Left colon (tissue), 2 donors: ENCODE measurements around the gene TNIK. TPM values are rescaled to one million over a fixed set of nuclear protein-coding genes. Genes with fewer than 3 reads are reported as not detected.

Experiments used
- ATAC-seq: fragments of 200-7000 bp; cut with Tn5 transposase; one replicate; pipeline ENCODE4 v1.9.1; 2020; ENCODE audit warnings: mild to moderate bottlenecking, moderate library complexity
- DNase-seq, 2 donors: peaks; one replicate each; pipeline ENCODE4 v3.0.0-alpha.2; 2020
- intact Hi-C, 2 donors: fragments of 100-400 bp; cut with DNase I in 1 of 2; cut with micrococcal nuclease in 1 of 2; formaldehyde crosslinking; loops; one replicate each; pipeline versions ENCODE4 v1.11.2 to v1.14.0; 2022; cut with DNase I, micrococcal nuclease
- total RNA-seq, 2 donors: library from RNA; stranded (reverse); fragmentation: NEBNext Ultra II Directional; extraction: Animal tissue kit (Norgen Biotek cat#: 25700); gene quantifications; one replicate each; pipeline ENCODE4 v1.2.1, GENCODE V29; 2021
- donor health status: DM: no; HTN: no; CAD: no.
- donor health status: DM: yes; HTN: yes; CAD: no.

Gene TNIK
- total RNA-seq, 2 donors from 2014 or later, result 30.5 to 32.1 TPM

GRCh38 chr3:171335559-171335958, 124.6 kb downstream of the TNIK start:
- DNase-seq (no peak), ATAC-seq (no peak)
- intact Hi-C loops, result no loop called here

GRCh38 chr3:171334465-171334811, 125.8 kb downstream of the TNIK start:
- ATAC-seq, result peak; percentile 82
- intact Hi-C loops, result no loop called here

DNA sequence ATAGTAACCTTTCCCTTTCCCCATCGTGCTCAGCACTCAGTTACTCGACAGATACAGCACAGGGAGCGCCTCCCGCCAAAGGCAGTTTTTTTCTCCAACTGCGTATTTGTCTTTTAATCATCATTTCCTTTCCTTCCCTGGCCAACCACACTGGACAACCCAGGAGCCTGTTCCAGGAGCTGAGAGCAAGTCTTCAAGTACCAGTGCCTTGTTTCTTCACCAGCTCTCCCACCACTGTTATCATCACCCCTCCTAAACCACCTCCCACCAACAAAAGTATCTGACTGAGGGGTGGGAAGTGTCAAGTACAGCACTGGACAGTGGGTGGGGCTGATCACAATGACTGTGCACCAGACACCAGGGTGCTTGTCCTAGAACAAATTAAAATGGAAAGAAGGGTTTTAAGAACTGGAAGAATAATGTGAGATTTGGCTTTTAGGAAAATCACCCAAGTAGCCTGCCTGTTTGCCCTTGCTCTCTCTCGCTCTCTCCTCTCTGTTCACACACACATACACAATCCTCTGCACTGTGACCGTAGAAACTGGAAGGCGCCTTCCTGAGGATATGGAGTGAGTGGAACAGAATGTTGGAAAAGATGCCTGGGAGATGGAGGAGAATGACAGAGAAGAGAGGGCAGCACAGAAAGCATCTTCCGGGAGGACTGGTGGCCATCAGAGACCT, 126.3 kb downstream of the TNIK start:
- intact Hi-C loops, result no loop called here
- DNase-seq (no peak), ATAC-seq (no peak)

More at GRCh38 chr3:171334465-171334811, 125.8 kb downstream of the TNIK start:
- no peak for DNase-seq

- DNase-seq (no peak), ATAC-seq (no peak)
- intact Hi-C loops, result no loop called here
Observed at GRCh38 chr3:171330938-171331337, 129.3 kb downstream of the TNIK start.

- intact Hi-C loops, result no loop called here
- ATAC-seq (no peak), DNase-seq (no peak)
Observed at GRCh38 chr3:171329746-171330145, 130.5 kb downstream of the TNIK start.

DNA sequence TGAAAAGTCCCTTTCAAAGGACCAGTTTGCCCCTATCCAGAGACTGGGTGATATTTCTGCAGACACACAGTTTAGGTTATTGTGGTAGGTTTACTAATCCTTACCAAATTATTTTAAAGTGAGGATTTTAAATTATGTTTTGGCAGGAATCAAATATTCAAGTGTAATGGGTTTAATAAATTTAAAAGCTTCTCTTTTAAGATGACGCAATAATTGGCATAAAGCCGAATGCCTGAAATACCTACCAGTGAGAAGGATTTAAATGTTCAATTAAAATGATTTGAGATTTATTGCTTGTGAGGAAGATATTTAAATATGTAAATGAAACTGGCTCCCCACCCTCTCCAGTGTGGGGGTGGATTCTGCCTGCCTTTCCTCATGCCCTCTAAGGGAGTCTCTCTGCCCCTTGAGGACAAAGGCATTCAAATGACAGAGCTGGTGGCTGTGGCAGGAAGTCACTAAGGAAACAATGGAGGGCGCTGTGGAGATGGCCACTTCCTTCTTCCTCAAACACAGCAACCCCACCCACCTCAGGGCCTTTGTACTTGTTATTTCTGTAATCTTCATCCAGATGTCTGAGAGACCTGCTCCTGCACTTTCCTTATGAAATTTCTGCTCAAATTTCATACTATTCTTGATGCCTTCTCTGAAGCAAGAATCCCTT, 131.7 kb downstream of the TNIK start:
- intact Hi-C loops, result no loop called here
- DNase-seq (peak; percentile 56 to 69), ATAC-seq (peak; percentile 98)

DNA sequence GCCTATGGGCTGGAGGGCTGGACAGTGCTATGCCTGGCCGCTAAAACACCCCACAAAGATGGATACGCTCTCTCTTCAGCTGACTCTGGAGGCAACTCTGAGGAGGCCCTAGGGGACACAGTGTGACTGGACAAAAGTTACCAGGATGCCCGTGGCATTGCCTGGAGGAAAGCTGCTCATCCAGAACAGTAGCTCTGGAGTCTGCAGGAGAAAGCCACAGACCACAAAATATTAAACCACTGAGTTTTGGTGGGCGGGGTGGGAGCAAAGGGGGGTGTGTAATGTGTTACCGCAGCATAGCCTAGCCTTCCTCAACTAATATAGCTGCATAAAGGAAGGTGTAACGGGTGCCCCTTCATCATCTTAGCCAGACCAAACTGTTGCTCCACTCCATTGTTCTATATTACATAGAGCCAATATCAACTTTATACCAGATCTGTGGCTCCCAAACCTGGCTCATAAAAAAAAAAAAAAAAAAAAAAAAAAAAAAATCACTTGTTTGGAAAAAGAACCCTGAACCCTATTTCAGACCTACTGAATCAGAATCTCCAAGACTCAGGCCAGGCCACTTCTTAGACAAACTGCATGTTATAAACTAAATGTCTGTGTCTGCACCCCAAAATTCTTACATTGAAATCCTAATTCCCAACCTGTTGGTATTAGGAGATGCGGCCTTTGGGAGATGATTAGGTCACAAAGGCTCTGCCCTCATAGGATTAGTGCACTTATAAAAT, 132.6 kb downstream of the TNIK start:
- intact Hi-C loops, result no loop called here
- DNase-seq (no peak), ATAC-seq (no peak)

GRCh38 chr3:171326717-171327440, 133.3 kb downstream of the TNIK start:
- DNase-seq (no peak), ATAC-seq (no peak)
- intact Hi-C loops, result no loop called here

GRCh38 chr3:171323938-171324536, 136.2 kb downstream of the TNIK start:
- ATAC-seq (no peak), DNase-seq (no peak)
- intact Hi-C loops, result no loop called here

- intact Hi-C loops, result no loop called here
- ATAC-seq (no peak), DNase-seq (no peak)
Observed at GRCh38 chr3:171321559-171322360, 138.4 kb downstream of the TNIK start.

- DNase-seq (no peak), ATAC-seq (no peak)
- intact Hi-C loops, result no loop called here
Observed at GRCh38 chr3:171320750-171321558, 139.3 kb downstream of the TNIK start.

DNA sequence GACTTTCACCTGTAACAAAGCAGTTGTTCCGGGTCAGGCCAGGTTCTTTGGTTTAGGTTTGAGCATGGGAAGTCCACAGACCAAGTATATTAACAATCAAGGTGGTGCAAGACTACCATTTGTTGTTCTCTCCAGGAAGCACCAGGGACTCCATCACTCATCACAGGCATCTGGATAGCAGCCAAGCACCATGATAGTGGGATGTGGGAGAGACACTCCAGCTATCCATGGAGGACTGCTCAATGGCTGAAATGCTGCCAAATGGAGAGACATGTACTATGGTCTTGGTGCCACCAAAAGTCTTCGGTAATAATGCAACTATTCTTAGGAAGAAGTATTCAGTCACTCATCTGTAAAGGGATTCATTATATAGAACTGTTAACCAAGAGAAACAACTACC, 143.0 kb downstream of the TNIK start:
- intact Hi-C loops, result no loop called here
- ATAC-seq, result peak; percentile 37
- DNase-seq, result no peak

DNA sequence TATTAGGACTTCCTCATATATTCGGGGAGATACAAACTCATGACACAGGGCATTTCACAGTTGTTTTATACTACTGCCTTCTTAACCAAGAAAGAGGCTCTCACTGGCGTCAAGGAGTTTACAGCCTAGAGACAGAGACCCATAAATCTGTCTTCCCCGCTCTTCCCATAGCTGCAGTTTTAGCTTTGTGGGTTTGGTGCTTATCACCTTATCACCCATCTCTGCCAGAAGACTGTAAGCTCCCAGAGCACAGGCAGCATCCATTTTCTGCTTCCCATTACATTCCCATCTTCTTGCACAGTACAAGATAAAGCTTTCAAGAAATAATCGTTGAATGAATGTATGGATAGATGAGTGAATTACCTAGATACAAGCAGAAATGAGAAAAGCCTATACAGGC, 144.3 kb downstream of the TNIK start:
- DNase-seq (no peak), ATAC-seq (no peak)
- intact Hi-C loops, result no loop called here

DNA sequence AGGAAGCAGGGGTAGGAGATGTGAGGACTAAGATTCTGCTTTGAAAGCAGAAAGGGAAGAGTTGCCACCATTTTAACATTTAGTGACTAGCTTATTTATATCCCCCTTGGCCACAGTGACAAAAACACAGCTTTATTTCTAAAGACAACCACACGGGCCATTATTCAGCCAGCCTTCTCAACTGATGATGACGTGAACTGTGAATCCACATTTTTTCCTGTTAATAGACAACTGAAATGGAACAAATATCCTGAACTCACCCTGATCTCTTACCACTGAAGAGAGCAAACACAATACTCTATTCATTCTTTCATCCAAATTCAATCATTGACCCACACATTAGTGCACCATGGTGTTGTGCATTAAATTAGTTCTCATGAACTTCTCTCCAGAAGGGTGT, 145.1 kb downstream of the TNIK start:
- intact Hi-C loops, result no loop called here
- no peak for ATAC-seq
- no peak for DNase-seq

DNA sequence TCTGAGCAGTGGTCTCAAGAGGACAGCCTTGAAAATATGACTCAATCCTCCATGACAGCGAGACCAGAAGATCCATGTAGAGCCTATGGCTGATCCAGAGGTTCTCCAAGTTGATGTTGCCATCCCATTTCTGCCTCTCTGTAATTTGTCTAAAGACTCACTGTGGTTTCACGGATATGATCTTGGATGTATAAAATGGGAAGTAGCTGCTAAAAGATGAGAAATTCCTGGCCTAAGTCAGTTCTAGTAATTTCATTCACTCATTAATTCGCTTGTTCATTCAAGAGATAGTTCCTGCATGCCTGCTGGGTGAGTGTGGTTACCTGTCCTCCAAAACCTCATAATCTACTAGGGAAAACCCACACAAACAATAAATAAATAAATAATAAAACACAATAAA, 145.9 kb downstream of the TNIK start:
- ATAC-seq, result no peak
- intact Hi-C loops, result no loop called here
- DNase-seq, result no peak

DNA sequence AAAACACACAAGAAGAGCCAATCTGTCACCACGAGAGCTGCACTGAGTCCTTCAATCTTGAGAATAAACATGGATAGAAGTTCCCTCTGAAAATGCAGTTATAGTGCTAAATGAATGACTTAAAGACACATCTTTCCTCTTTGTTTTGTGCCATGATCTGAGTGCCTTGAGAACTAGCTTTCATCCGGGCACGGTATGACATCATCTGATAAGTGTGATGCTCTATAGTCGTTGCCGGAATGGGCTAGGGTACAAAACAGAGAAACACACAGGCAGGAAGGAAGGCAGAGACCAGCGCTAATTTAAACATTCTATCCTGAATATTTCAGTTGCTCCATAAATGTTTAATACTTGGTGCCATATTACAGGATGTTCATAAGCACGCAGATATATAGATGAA, 146.5 kb downstream of the TNIK start:
- no peak for DNase-seq
- ATAC-seq, result no peak
- intact Hi-C loops, result no loop called here

GRCh38 chr3:171312741-171313140, 147.5 kb downstream of the TNIK start:
- DNase-seq (no peak), ATAC-seq (no peak)
- intact Hi-C loops, result no loop called here

DNA sequence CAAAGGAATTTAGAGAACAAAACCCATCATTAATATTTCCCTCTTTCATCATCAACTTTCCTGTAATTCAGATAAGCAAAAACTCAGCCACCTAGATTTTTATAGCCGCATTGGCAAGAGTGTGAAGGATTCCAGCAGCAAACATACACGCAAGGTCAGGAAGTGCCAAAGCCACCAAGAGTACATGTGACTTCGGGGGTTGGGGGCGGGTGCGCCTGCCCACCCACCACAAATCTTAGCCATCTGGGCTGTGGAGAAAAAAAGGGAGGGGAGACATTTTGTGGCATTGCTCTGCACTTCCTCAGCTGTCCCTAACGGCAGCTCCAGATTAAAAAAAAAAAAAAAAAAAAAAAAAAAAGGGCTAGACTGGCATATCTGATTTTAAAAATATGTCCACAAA, 148.4 kb downstream of the TNIK start:
- intact Hi-C loops, result no loop called here
- no peak for ATAC-seq
- DNase-seq, result no peak
